GM21825 (cell line): Measurements from ENCODE around the gene ZDHHC11B.

ENCODE experiments used
- ATAC-seq: cut with Tn5 transposase; IDR thresholded peaks from one replicate; pipeline ENCODE4 v1.9.1; 2021; ENCODE audit warnings: mild to moderate bottlenecking, moderate library complexity; ENCODE audit not compliant: unreplicated experiment

ZDHHC11B gene

GRCh38 chr5:675111-675870 is 109.2 kb downstream of the ZDHHC11B start:
- no peak for ATAC-seq

- no peak for ATAC-seq
Observed at GRCh38 chr5:674630-675011, 109.9 kb downstream of the ZDHHC11B start.

- no peak for ATAC-seq
Observed at GRCh38 chr5:673831-674629, 110.5 kb downstream of the ZDHHC11B start.

- no peak for ATAC-seq
Observed at GRCh38 chr5:673161-673830, 111.2 kb downstream of the ZDHHC11B start.

GRCh38 chr5:672329-673160 is 112.0 kb downstream of the ZDHHC11B start:
- no peak for ATAC-seq

- peak; percentile 62 for ATAC-seq
Observed at GRCh38 chr5:671459-672328, 112.8 kb downstream of the ZDHHC11B start.

GRCh38 chr5:670396-671270 is 113.9 kb downstream of the ZDHHC11B start:
- ATAC-seq: no peak

GRCh38 chr5:669842-670395 is 114.6 kb downstream of the ZDHHC11B start:
- ATAC-seq: no peak

- no peak for ATAC-seq
Observed at GRCh38 chr5:669111-669841, 115.3 kb downstream of the ZDHHC11B start.

- no peak for ATAC-seq
Observed at GRCh38 chr5:668283-668995, 116.1 kb downstream of the ZDHHC11B start.

- ATAC-seq: no peak
Observed at GRCh38 chr5:666816-667498, 117.6 kb downstream of the ZDHHC11B start.

GRCh38 chr5:665956-666711 is 118.4 kb downstream of the ZDHHC11B start:
- ATAC-seq: no peak

GRCh38 chr5:665541-665955 is 119.0 kb downstream of the ZDHHC11B start:
- ATAC-seq: no peak

- ATAC-seq: no peak
Observed at GRCh38 chr5:664994-665360, 119.6 kb downstream of the ZDHHC11B start.

GRCh38 chr5:664343-664993 is 120.1 kb downstream of the ZDHHC11B start:
- ATAC-seq: no peak
